Measurements from ENCODE around the gene ACER3. TPM values are rescaled to one million over a fixed set of nuclear protein-coding genes. Genes with fewer than 3 reads are reported as not detected.

ACER3 gene
- total and polyA plus RNA-seq, 7 donors = 5.6 to 13.2 (median 9.4) TPM

GRCh38 chr11:76977791-76978190, 117.1 kb downstream of the ACER3 start:
- H3K4me1 ChIP-seq = peaks cover 0 to 15% (median 0%) of the 10 kb centered on the region in 4 donors
- H3K27ac ChIP-seq = no peak overlapping the region
- H3K27me3 ChIP-seq = no peaks in the 10 kb centered on the region
- H3K36me3 ChIP-seq = no peaks in the 10 kb centered on the region
- no peaks in the 10 kb centered on the region for H3K9me3 ChIP-seq
- no peak for TF ChIP-seq CTCF (IDR thresholded peaks at IDR 0.05)
- no peak for TF ChIP-seq POLR2A (IDR thresholded peaks at IDR 0.05)
- TF ChIP-seq POLR2AphosphoS5 (IDR thresholded peaks at IDR 0.05) = no peak
- no peak for TF ChIP-seq EP300 (IDR thresholded peaks at IDR 0.05)
- WGBS, 2 donors = 97 to 99% methylated on average over 8 of the region's 8 CpGs
- DNase-seq = no peak
- H3K4me3 ChIP-seq = no peak overlapping the region
- intact Hi-C loops (cut with DNase I) = no loop called here

- DNase-seq = no peak
- peaks cover 0 to 15% (median 0%) of the 10 kb centered on the region in 4 donors for H3K4me1 ChIP-seq
- H3K4me3 ChIP-seq = no peak overlapping the region
- no peaks in the 10 kb centered on the region for H3K36me3 ChIP-seq
- no peaks in the 10 kb centered on the region for H3K27me3 ChIP-seq
- WGBS, 2 donors = 96 to 99% methylated on average over 4 of the region's 4 CpGs
- intact Hi-C loops (cut with DNase I) = no loop called here
- H3K9me3 ChIP-seq = no peaks in the 10 kb centered on the region
- TF ChIP-seq POLR2AphosphoS5 (IDR thresholded peaks at IDR 0.05) = no peak
- no peak for TF ChIP-seq EP300 (IDR thresholded peaks at IDR 0.05)
- no peak for TF ChIP-seq CTCF (IDR thresholded peaks at IDR 0.05)
- no peak for TF ChIP-seq POLR2A (IDR thresholded peaks at IDR 0.05)
- no peak overlapping the region for H3K27ac ChIP-seq
Measured at GRCh38 chr11:76978239-76978638, 117.5 kb downstream of the ACER3 start.

GRCh38 chr11:76978818-76979217, 118.1 kb downstream of the ACER3 start:
- intact Hi-C loops (cut with DNase I) = no loop called here
- H3K9me3 ChIP-seq = no peaks in the 10 kb centered on the region
- H3K4me3 ChIP-seq = no peak overlapping the region
- peaks cover 0 to 15% (median 0%) of the 10 kb centered on the region in 4 donors for H3K4me1 ChIP-seq
- 95 to 96% methylated on average over 3 of the region's 3 CpGs for WGBS, 2 donors
- no peak for DNase-seq
- H3K36me3 ChIP-seq = no peaks in the 10 kb centered on the region
- no peak for TF ChIP-seq CTCF (IDR thresholded peaks at IDR 0.05)
- TF ChIP-seq EP300 (IDR thresholded peaks at IDR 0.05) = no peak
- TF ChIP-seq POLR2AphosphoS5 (IDR thresholded peaks at IDR 0.05) = no peak
- TF ChIP-seq POLR2A (IDR thresholded peaks at IDR 0.05) = no peak
- H3K27me3 ChIP-seq = no peaks in the 10 kb centered on the region
- peak overlapping the region in 1 of 4 donors; percentile 21 for H3K27ac ChIP-seq

GRCh38 chr11:76980196-76980595, 119.5 kb downstream of the ACER3 start:
- Histone ChIP-seq H3K27ac (no peak overlapping the region), H3K36me3 (no peaks in the 10 kb centered on the region), H3K4me3 (no peak overlapping the region), H3K4me1 (peaks cover 0 to 15% (median 0%) of the 10 kb centered on the region in 4 donors), H3K9me3 (no peaks in the 10 kb centered on the region), H3K27me3 (no peaks in the 10 kb centered on the region)
- TF ChIP-seq POLR2AphosphoS5 (IDR thresholded peaks at IDR 0.05) (no peak), EP300 (IDR thresholded peaks at IDR 0.05) (no peak), POLR2A (IDR thresholded peaks at IDR 0.05) (no peak), CTCF (IDR thresholded peaks at IDR 0.05) (no peak)
- intact Hi-C loops (cut with DNase I) = no loop called here
- no peak for DNase-seq

- intact Hi-C loops (cut with DNase I) = no loop called here
- no peaks in the 10 kb centered on the region for H3K9me3 ChIP-seq
- H3K4me3 ChIP-seq = no peak overlapping the region
- no peak for DNase-seq
- H3K36me3 ChIP-seq = peaks cover 0 to 5% (median 0%) of the 10 kb centered on the region in 4 donors
- WGBS, 2 donors = 45 to 72% methylated on average over 1 of the region's 1 CpG
- peaks cover 0 to under 1% (median 0%) of the 10 kb centered on the region in 4 donors for H3K4me1 ChIP-seq
- H3K27ac ChIP-seq = no peak overlapping the region
- H3K27me3 ChIP-seq = no peaks in the 10 kb centered on the region
- TF ChIP-seq POLR2A (IDR thresholded peaks at IDR 0.05) (no peak), EP300 (IDR thresholded peaks at IDR 0.05) (no peak), CTCF (IDR thresholded peaks at IDR 0.05) (no peak), POLR2AphosphoS5 (IDR thresholded peaks at IDR 0.05) (no peak)
Measured at GRCh38 chr11:76984743-76985142, 124.0 kb downstream of the ACER3 start.

All from sigmoid colon (tissue), 7 donors.